ENCODE measurements around the gene CUL4A.
"Not testable (repeated sequence)": the region's sequence is repeated elsewhere in the genome, so short reads cannot be mapped to it uniquely, and the experiment has no call there.

CUL4A gene

DNA sequence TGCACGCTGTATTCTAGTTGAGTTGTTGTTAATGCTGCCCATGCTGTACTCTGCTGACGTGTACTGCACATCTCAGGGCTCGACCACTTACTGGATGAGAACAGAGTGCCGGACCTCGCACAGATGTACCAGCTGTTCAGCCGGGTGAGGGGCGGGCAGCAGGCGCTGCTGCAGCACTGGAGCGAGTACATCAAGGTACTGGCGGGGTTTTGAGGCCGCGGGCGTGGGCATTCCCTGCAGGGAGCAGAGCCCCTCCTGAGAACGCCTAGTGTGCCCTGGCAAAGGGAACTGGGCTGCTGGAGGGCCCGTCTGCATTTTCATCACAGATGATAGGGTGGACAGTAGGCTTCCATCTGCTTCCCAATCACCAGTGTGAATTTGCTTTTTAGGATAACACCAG lies 29.9 kb downstream of the CUL4A start:
- no peak for DNase-seq (ENCODE audit: low read depth)

DNA sequence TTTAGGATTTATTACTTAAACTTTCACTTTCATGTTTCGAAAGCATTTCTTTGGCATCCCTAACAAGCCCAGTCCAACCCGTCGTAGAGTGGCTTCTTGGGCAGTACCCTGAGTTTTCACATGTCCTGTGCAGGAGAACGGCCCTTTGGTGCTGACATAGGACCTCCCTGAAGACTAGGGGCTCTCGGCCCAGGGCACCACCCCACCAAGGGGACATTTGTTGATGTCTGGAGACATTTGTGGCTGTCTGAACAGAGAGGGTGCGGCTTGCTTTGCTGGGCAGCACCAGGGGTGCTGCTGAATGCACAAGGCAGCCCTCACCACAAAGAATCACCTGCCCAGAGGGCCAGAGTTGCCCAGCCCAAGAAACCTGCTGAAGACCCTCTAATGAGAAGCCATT lies 30.6 kb downstream of the CUL4A start:
- no peak for DNase-seq (ENCODE audit: low read depth)

GRCh38 chr13:113241623-113242022 lies 32.2 kb downstream of the CUL4A start:
- DNase-seq (ENCODE audit: low read depth), result not testable (repeated sequence)

GRCh38 chr13:113243847-113244246 lies 34.4 kb downstream of the CUL4A start:
- DNase-seq (ENCODE audit: low read depth), result no peak

- DNase-seq (ENCODE audit: low read depth), result no peak
These were observed 36.7 kb downstream of the CUL4A start for GRCh38 chr13:113245849-113246796.

GRCh38 chr13:113252516-113253095 lies 43.2 kb downstream of the CUL4A start:
- DNase-seq (ENCODE audit: low read depth), result no peak

DNA sequence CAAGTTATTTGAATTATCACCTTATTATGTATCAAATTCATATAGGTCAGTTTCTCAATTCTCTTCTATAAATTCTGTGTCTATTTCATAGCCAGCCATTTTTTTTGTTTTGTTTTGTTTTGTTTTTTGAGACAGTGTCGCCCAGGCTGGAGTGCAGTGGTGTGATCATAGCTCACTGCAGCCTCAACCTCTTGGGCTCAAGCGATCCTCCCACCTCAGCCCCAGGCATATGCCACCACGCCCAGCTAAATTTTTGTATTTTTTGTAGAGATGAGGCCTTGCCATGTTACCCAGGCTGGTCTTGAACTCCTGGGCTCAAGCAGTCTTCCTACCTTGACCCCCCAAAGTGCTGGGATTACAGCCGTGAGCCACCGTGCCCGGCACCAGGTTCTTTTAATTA lies 48.5 kb downstream of the CUL4A start:
- DNase-seq (ENCODE audit: low read depth), result not testable (repeated sequence)

GRCh38 chr13:113258321-113259054 lies 49.1 kb downstream of the CUL4A start:
- DNase-seq (ENCODE audit: low read depth), result no peak

DNA sequence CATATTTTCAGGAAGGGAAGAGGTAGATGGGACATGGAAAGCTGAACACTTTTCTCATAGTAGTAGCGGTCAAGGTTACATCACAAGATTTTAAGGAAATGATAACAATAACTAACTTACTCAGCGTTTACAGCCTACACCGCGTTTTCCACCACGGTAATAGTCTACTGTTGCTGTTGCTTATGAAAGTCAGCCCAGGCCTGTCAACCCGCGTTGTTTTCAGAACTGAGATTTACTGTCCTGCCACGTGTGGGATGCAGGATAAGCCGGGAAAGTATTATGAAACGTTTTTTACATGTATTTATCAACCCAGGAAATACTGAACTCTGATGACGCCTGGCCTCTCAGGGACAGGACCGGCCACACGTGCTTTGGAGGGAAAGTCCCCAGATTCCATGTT lies 51.6 kb downstream of the CUL4A start:
- DNase-seq (ENCODE audit: low read depth), result no peak

- DNase-seq (ENCODE audit: low read depth), result not testable (repeated sequence)
These were observed 53.6 kb downstream of the CUL4A start for GRCh38 chr13:113263016-113263415.

GRCh38 chr13:113267642-113268405 lies 58.4 kb downstream of the CUL4A start:
- DNase-seq (ENCODE audit: low read depth), result no peak

- DNase-seq (ENCODE audit: low read depth), result no peak
These were observed 62.6 kb downstream of the CUL4A start for GRCh38 chr13:113272031-113272430.

- no peak for DNase-seq (ENCODE audit: low read depth)
These were observed 63.3 kb downstream of the CUL4A start for GRCh38 chr13:113272701-113273181.

DNA sequence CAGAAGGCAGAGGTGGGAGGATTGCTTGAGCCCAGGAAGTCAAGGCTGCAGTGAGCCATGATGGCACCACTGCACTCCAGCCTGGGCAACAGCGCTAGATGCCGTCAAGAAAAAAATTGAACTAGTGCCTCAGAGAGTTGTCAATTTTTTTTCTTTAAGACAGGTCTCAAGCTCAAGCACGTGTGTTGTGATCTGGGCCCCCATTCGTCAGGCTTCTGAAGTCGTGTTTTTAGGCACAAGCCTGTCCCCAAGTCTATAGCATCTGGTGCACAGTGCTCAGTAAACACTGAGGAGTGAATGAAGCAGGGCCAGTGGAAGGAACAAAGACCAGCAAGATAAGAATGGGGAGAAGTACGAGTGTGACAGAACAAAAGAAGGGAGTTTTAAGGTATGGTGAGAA lies 63.9 kb downstream of the CUL4A start:
- no peak for DNase-seq (ENCODE audit: low read depth)

DNA sequence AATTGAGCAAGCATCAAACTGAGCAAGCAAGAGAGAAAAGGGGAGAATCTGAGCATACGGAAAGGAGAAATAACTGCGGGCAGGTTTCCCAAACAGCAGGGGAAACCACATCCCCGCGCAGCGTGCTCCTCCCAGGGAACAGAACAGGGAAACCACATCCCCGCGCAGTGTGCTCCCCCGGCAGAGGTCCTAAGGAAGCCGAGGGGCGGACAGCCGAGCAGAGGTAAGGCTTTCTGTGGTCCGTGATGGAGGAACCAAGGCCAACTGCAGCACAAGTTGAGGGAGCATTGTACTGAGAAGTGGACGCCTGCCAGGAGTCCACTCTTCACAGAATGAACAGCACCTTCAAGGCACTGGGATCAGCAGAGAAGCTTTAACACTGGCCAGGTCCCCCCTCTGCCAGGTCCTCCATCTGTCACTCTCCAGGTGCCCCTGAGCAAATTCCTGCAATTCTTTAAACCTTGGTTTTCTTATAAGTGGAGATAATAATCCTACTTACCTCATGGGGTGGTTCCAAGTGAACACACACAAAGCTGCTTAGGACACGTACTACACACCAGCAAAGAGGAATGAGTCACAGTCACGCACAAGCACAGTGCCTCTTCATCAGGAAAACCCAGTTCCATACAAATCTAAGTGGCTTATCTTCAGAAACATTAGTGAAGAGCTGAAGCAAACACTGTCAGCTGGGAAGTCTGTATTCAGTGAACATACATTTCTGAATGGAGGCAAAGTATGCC lies 64.6 kb downstream of the CUL4A start:
- no peak for DNase-seq (ENCODE audit: low read depth)

GRCh38 chr13:113274721-113275120 lies 65.3 kb downstream of the CUL4A start:
- no peak for DNase-seq (ENCODE audit: low read depth)

GRCh38 chr13:113275387-113275786 lies 66.0 kb downstream of the CUL4A start:
- DNase-seq (ENCODE audit: low read depth), result peak; percentile 8

- no peak for DNase-seq (ENCODE audit: low read depth)
These were observed 70.7 kb downstream of the CUL4A start for GRCh38 chr13:113280126-113280525.

- no peak for DNase-seq (ENCODE audit: low read depth)
These were observed 74.5 kb downstream of the CUL4A start for GRCh38 chr13:113283904-113284303.

GRCh38 chr13:113288880-113289279 lies 79.5 kb downstream of the CUL4A start:
- no peak for DNase-seq (ENCODE audit: low read depth)

DNA sequence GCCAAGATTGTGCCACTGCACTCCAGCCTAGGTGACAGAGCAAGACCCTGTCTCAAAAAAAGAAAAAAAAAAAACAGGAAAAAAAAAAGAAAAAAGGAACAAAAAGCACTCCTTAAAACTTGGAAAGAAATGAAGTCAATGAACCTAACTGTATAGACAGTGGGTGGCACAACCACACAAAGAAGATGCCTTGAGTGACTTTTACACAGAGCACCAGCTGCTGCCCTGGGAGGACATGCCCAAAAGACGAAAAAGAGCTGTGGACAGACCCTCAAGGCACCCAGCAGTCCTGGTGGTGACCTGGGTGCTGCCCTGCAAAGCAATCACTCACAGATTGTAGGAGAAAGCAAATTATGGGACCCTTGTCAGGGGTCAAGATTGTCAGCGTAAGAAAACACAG lies 81.7 kb downstream of the CUL4A start:
- no peak for DNase-seq (ENCODE audit: low read depth)
